Embryonic facial prominence (tissue), 1 donor: ENCODE data around the gene POGLUT3.

Source experiments
- DNase-seq: peaks from one replicate; pipeline ENCODE4 v3.0.0-alpha.2; 2016; ENCODE audit errors: extremely low spot score

POGLUT3 gene

GRCh38 chr11:108498046-108498815, at the start of gene POGLUT3:
Gene POGLUT3, minus strand, starts transcription at chr11:108498384. Its CDS starts 18 bp downstream, at chr11:108498366.
- DNase-seq = peak; percentile 42

GRCh38 chr11:108545909-108546501, 47.8 kb upstream of the POGLUT3 start:
- DNase-seq = no peak

DNA sequence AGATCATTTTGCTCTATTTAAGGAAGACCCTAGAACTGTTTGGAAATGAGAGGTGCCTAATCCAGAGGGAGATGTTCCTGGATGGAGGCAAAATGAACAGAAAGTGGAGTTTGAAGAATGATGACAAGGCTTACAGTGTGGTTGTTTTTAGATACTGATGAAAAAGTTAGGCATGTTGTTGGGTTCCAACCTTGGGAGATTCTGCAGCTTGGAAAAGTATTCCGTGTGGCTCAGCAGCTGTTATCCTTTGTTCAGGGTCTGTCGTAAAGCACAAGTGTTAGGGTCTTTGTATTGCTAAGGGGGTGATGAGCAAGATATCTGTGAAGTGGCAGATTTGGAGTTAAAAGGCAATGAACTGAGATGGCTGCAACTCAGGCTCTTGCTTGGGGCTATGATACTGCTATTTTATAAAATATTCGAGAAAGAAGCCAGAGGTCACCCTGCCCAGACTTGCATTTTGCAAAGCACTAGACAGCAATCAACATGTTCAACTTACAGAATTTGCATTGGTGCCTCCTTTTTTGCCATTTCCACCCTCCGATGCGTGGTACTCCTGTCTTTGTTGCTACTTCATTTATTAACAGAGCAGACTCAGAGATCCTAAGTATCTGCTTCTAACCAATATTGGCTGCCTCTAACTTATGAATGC, 45.3 kb upstream of the POGLUT3 start:
- DNase-seq = no peak

GRCh38 chr11:108541531-108541930, 43.3 kb upstream of the POGLUT3 start:
- DNase-seq = no peak

DNA sequence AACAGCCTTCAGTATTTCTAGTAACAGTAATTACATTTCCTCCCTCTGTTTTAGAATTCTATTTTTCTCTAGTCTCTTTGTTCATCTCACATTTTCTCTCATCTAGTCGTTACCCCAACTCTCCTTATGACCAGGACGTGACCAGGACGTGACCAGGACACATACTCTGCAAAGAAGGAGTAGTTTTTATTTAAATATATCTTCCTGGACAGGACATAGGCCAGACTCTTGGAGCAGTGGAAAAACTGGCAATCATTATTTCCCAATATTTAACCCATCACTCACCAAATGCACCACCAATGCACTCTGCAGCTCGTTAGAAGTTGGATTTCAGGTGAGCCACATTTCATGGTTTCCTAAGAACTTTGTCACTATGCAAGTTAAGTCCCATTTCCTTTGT, 40.3 kb upstream of the POGLUT3 start:
- DNase-seq = no peak

- DNase-seq = no peak
These were observed 39.8 kb upstream of the POGLUT3 start for GRCh38 chr11:108538022-108538424.

GRCh38 chr11:108536783-108537182, 38.6 kb upstream of the POGLUT3 start:
- DNase-seq = no peak

DNA sequence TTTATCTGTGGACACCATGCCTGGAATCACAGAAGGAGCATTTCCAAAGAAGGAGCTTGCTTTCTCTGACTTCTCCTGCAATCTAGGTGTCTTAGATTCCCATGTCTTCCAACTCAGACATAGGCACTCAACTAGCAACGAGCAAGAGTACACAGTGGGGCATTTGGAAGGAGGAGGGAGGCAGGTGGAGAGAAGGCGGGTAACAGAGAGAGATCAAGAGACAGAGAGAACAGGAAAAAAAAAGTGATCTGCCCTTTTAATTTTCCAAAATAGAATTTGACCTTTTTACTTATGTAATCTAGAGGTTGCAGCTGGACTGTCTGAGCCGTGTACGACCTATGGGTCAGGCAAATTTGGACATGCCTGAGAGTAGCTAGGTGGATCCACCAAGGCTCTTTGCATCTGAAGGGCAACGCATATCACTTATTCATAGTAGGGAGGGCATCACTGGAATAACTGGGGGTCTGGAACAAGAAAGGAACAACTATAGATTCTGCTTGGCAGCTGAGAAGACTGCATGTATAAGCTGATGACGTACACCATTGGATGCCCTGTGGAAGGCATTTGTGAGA, 37.3 kb upstream of the POGLUT3 start:
- no peak for DNase-seq

DNA sequence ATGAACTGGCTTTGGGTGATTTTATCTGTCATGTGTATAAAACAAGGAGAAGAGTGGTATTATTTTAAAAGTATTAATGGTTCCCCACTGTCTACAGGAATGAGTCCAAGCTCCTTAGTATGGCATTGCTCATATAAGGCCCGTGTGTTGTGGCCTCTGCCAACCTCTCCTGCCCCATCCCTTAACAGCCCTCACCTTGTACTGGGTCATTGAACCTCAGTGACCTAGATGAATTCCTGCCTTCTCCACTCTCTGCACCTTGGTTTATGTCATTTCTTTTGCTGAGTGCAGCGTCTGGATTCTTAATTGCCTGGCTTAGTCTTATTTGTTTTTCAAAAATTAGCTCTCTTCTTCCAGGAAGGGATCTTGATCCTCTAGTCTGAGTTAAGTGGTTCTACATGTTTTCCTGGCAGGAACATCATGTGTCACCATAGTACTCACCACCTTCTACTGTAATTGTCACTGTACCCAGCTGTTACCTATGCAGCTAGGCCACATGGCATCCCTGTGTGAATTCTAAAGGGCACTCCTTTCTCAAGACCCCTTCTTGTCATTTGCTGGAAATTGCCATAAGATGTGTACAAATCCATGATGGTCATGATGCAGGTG, 36.2 kb upstream of the POGLUT3 start:
- DNase-seq = no peak

- DNase-seq = no peak
These were observed 32.2 kb upstream of the POGLUT3 start for GRCh38 chr11:108530426-108530825.

- DNase-seq = no peak
These were observed 29.2 kb upstream of the POGLUT3 start for GRCh38 chr11:108527382-108527781.

GRCh38 chr11:108525161-108525560, 27.0 kb upstream of the POGLUT3 start:
- no peak for DNase-seq

DNA sequence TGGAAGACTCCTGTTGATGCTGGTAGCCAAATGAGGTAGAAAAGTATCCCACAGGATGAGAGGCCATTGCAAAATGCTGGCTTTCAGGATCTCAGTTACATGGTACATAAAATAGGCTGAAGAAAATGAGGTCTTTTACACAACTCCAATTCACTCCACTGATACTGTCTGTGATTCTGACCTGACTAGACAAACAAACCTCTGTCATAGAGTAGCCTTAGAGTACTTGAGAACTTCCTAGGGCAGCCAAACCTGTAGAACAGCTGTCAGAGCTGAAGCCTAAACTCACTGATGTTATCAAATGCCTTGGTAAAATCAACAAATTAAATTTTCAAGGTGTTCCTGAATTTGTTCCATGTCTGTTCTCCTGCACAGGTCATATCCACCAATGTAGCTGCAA, 26.2 kb upstream of the POGLUT3 start:
- DNase-seq = no peak

DNA sequence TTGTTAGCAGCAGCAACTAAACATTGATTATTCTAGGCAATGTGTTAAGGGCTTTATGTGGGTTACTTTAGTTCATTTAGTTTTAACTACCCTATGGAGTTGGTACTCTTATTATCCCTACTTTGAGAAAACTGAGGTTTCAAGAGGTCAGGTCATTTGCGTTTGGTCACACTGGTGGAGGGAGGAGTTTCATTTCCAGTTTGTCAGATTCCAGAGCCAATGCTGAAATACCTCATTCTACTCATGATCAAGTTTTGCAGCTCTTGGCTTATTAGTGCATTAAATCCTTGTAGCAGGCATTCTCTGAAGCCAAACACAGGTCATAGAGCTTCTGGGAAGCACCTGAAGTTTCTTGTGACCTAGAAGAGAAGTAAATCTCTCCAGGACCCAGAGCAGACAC, 24.1 kb upstream of the POGLUT3 start:
- no peak for DNase-seq

DNA sequence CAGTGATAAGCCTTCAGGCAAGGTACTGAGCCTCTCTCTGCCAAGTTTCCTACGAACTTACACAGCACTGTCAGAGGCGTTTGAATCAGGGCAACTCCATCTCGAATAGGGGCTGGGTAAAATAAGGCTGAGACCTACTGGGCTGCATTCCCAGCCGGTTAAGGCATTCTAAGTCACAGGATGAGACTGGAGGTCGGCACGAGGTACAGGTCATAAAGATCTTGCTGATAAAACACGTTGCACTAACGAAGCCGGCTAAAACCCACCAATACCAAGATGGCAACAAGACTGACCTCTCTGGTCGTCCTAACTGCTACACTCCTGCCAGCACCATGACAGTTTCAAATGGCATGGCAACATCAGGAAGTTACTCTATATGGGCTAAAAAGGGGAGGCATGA, 20.4 kb upstream of the POGLUT3 start:
- no peak for DNase-seq

DNA sequence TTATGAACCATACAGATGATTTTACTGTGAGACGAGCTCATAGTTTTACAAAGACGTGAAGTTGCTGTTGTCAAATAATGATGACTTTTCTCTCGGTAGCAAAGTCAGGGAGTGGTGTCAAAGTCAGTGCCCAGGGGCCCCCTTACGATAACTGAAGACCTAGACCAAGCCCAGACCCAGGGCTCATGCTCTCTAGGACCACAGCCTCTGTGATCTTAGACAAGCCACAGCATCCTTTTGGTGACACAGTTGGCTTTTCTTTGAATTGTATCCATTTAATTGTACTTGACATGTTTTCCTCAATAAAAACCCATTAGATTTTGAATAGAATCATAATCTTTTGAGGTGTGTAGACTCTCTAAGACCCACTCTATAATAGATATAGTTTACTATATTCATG, 17.9 kb upstream of the POGLUT3 start:
- no peak for DNase-seq

DNA sequence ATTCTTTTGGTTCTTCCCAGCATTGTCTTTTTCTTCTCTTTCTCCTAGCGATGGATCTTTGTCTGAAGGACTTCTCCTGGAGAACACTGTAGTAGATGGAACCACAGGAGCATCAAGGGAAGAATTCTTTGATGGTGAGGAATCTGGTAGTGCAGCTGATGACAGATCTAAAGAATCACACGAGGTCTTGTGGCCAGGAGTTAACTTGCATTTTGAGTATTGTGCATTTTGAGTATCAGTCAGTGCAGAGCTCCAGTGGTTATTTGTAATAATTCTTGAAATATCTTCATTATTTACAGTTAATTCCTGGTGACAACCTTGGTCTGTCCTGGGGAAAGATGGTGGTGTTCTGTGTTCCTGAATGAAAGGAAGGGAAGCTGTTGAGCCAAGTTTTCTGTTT, 14.5 kb upstream of the POGLUT3 start:
- no peak for DNase-seq

GRCh38 chr11:108511851-108512474, 13.8 kb upstream of the POGLUT3 start:
- no peak for DNase-seq

DNA sequence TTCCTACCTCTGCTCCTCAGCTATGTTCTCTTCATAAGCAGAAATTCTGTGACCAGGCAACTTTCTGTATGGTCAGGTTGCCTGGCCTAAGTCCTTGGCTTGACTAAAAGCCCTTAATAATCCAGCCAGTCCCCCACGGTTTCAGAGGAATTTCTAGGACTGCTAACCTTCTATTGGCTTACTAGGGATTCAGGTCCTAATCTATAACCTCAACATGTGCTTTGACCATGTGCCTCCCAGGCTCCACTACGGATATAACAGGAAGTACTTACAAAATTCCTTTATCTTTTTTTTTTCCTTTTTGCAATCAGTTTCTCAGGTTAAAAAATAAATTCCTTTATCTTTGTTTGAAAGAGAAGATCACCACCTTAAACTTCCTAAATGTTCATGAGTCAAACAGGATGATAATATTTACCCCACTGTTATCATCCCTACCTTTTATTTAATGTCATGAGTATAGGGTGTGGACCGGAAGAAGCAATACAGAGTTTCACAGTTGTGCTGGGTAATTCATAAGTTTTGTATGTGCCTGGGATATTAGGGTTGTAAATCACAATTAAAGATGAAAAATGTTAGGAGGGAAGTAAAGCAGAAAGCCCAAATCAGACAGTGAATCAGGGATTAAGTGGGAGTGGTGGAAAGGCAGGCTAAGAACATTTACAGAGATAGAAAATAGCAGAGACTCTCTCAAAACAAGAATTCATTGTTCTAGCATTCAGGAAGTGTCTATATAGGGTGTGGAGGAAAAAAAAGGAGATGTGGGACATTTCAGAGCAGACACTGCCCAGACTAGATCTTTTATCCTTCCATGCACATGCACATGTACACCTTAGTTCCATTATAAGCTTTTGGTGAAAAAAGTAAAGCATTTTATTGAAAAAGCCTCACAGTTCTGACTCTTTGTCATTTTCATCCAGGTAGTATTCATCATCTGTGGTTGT, 10.7 kb upstream of the POGLUT3 start:
- DNase-seq = no peak

- no peak for DNase-seq
These were observed 3.2 kb upstream of the POGLUT3 start for GRCh38 chr11:108501396-108501795.

DNA sequence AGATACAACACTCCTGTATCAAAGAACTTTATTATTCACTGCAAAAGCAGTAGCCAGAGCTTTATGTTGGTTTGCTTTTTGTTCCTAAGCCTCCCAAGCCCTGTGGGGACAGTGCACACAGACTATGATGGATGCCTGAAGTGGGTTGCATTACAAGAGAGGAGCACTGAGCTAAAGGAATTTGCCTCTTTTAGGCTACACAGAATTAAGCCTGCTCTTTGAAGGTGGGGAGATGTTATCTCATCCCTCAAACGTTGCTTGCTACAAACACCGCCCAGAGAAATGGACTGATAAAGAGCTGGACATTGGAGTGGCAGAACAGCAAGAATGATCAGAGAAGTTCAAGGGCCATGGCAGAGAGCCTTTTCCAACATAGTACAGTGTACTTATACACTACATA, 2.5 kb upstream of the POGLUT3 start:
- DNase-seq = no peak
